Measurements from ENCODE around the gene RUFY3.
"Not testable (repeated sequence)": the region's sequence is repeated elsewhere in the genome, so short reads cannot be mapped to it uniquely, and the experiment has no call there.

Gene RUFY3

DNA sequence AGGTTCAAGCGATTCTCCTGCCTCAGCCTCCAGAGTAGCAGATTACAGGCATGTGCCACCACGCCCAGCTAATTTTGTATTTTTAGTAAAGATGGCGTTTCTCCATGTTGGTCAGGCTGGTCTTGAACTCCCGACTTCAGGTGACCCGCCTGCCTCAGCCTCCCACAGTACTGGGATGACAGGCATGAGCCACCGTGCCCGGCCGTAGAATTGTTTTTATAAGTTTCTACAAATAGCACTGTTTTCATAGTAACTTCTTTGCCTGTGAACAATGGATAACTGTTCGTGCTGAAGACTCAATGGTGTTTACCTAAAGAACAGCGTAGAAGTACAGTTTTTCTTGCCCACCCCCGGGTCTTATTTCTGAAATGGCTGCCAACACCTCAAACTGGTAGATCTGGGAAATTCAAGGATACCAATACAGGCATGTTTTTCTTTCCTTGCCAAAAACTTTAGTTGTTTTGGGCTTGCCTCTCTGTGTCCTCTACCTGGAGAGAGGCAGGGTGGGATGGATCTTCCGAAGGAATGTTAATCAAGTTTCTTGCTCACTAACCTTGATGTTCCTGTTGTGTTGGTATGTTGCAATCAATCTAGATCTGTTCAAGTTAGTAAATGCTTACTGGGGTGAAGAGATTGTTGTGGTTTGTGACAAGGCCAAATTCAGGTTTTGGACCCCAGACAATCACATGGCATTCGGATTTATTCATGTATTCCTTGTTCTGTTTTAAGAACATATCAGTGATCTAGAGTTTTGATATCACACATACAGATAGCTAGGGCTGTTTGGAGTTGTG is 2.8 kb upstream of the RUFY3 start:
- Mint-ChIP-seq H3K4me3 (no peak overlapping the region), H3K36me3 (ENCODE audit: low read depth) (no peaks in the 10 kb centered on the region), H3K27me3 (ENCODE audit: low read depth, poor library complexity) (peaks cover 5% of the 10 kb centered on the region), H3K4me1 (peaks cover 34% of the 10 kb centered on the region), H3K27ac (no peak overlapping the region), H3K9me3 (no peaks in the 10 kb centered on the region)
- no peak for DNase-seq
- TF ChIP-seq, protein P1, sequence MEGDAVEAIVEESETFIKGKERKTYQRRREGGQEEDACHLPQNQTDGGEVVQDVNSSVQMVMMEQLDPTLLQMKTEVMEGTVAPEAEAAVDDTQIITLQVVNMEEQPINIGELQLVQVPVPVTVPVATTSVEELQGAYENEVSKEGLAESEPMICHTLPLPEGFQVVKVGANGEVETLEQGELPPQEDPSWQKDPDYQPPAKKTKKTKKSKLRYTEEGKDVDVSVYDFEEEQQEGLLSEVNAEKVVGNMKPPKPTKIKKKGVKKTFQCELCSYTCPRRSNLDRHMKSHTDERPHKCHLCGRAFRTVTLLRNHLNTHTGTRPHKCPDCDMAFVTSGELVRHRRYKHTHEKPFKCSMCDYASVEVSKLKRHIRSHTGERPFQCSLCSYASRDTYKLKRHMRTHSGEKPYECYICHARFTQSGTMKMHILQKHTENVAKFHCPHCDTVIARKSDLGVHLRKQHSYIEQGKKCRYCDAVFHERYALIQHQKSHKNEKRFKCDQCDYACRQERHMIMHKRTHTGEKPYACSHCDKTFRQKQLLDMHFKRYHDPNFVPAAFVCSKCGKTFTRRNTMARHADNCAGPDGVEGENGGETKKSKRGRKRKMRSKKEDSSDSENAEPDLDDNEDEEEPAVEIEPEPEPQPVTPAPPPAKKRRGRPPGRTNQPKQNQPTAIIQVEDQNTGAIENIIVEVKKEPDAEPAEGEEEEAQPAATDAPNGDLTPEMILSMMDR (IDR thresholded peaks at IDR 0.05): no peak

DNA sequence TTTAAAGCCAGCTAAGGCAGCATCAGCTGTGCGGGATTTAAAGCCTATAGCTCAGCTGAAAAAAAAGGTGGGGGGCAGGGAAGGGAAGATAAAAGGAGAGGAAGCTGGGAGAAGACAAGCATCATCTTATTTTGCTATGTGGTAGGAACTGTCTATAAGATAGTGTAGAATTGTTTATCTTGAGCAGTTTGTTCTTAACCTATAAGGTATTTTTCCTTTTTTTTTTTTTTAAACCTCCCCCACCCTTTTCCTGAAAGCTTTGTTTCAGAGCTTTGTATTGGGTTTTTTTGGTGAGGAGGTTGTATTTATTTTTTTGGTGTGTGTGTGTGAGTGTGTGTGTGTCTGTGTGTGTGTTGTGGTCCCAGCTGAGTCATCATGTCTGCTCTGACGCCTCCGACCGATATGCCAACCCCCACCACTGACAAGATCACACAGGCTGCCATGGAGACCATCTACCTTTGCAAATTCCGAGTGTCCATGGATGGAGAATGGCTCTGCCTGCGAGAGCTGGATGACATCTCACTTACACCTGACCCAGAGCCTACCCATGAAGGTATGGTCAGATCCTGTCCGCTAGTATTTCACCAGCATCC is 531 bp downstream of the RUFY3 start:
- Mint-ChIP-seq H3K9me3 (no peaks in the 10 kb centered on the region), H3K27ac (peak overlapping the region; percentile 90), H3K36me3 (ENCODE audit: low read depth) (peaks cover 7% of the 10 kb centered on the region), H3K4me3 (peak overlapping the region; percentile 81), H3K27me3 (ENCODE audit: low read depth, poor library complexity) (peaks cover 3% of the 10 kb centered on the region), H3K4me1 (peaks cover 22% of the 10 kb centered on the region)
- DNase-seq: no peak
- TF ChIP-seq, protein P1 (IDR thresholded peaks at IDR 0.05): no peak

DNA sequence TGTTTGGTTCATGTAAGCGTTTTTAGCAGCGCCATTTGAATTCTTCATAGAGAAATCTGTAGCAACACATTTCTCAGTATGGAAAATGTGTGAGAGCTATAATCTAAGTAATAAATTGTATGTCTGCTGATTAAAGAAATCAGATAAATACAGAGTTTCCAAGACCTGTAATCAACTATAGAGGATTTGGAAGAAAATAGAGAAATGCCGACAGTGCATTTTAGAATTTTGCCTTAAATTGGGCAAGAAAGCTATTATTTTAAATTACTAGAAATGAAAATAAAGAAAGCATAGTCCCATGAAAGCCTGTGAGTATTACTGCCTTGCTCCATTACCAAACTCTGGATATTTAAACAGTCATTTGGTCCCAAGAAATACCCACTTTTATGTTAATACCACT is 2.7 kb downstream of the RUFY3 start:
- no peak overlapping the region for H3K4me3 Mint-ChIP-seq
- H3K36me3 Mint-ChIP-seq (ENCODE audit: low read depth): peaks cover 7% of the 10 kb centered on the region
- TF ChIP-seq, protein P1 (IDR thresholded peaks at IDR 0.05): no peak
- H3K9me3 Mint-ChIP-seq: no peaks in the 10 kb centered on the region
- no peaks in the 10 kb centered on the region for H3K27me3 Mint-ChIP-seq (ENCODE audit: low read depth, poor library complexity)
- no peak for DNase-seq
- H3K27ac Mint-ChIP-seq: no peak overlapping the region
- H3K4me1 Mint-ChIP-seq: peaks cover 22% of the 10 kb centered on the region

DNA sequence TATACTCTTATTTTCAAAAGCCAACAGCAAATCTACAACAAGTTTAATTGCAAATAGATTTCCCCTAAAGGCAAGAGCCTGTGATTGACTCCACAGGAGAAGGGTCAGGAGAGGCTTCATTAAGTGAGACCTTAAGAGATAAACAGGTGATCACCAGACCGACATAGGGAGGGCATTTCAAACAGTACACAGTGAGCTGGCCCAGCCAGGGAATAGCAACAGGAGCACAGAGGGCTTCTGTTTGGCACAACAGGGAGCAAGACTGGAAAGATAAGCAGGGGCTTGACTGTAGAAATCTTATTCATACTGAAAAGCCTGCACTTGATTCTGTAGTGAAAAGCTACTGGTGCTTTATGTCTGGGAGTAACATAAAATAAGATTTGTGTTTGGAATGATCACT is 3.9 kb downstream of the RUFY3 start:
- Mint-ChIP-seq H3K9me3 (no peaks in the 10 kb centered on the region), H3K4me1 (peaks cover 22% of the 10 kb centered on the region), H3K4me3 (no peak overlapping the region), H3K36me3 (ENCODE audit: low read depth) (peaks cover 7% of the 10 kb centered on the region), H3K27ac (no peak overlapping the region), H3K27me3 (ENCODE audit: low read depth, poor library complexity) (no peaks in the 10 kb centered on the region)
- TF ChIP-seq, protein P1 (IDR thresholded peaks at IDR 0.05): no peak
- no peak for DNase-seq

DNA sequence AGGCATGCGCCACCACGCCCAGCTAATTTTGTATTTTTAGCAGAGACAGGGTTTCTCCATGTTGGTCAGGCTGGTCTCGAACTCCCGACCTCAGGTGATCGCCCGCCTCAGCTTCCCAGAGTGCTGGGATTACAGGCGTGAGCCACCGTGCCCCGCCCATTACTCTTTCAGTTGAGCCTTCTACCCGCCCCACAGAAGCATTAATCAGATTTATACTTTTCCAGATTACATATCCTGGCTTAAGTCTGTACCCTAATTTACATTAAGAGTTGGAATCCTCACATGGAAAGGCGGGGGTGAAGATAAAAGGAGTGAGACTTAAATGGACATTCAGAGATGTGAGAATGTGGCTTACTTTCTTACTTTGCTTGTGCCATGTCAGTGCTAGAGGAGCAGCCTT is 4.8 kb downstream of the RUFY3 start:
- not testable (repeated sequence) for H3K4me3 Mint-ChIP-seq; H3K36me3 Mint-ChIP-seq (ENCODE audit: low read depth); H3K9me3 Mint-ChIP-seq; DNase-seq; H3K27me3 Mint-ChIP-seq (ENCODE audit: low read depth, poor library complexity)
- peaks cover 19% of the 10 kb centered on the region for H3K4me1 Mint-ChIP-seq
- peak overlapping the region; percentile 29 for H3K27ac Mint-ChIP-seq

DNA sequence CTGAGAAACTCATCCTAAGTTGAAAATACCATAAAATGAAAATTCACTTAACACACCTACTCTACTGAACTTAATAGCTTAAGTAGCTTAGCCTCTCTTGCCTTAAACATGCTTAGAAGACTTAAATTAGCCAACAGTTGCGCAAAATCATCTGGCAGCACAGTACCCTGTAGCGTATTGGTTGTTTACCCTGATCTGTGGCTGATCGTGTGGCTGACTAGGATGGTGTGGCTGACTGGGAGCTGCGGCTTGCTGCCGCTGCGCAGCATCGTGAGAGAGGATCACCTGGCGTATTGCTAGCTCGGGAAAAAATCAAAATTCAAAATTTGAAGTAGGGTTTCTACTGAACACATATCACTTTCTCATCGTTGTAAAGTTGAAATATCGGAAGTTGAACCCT is 6.3 kb downstream of the RUFY3 start:
- H3K36me3 Mint-ChIP-seq (ENCODE audit: low read depth): peaks cover 7% of the 10 kb centered on the region
- no peaks in the 10 kb centered on the region for H3K27me3 Mint-ChIP-seq (ENCODE audit: low read depth, poor library complexity)
- H3K27ac Mint-ChIP-seq: peak overlapping the region; percentile 60
- no peak overlapping the region for H3K4me3 Mint-ChIP-seq
- H3K4me1 Mint-ChIP-seq: peaks cover 4% of the 10 kb centered on the region
- H3K9me3 Mint-ChIP-seq: no peaks in the 10 kb centered on the region
- DNase-seq: no peak
- TF ChIP-seq, protein P1 (IDR thresholded peaks at IDR 0.05): no peak

DNA sequence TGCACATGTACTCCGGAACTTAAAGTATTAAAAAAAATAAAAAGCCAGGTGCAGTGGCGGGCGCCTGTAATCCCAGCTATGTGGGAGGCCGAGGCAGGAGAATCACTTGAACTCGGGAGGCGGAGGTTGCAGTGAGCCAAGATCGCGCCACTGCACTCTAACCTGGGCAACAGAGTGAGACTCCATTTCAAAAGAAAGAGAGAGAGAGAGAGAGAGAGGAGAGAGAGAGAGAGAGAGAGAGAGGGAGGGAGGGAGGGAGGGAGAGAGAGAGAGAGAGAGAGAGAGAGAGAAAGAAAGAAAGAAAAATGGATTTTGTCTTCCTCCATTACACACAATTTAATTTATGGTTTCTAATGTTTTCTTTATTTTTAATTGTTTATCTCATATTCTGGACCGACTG is 11.1 kb downstream of the RUFY3 start:
- H3K9me3 Mint-ChIP-seq; H3K36me3 Mint-ChIP-seq (ENCODE audit: low read depth); H3K27me3 Mint-ChIP-seq (ENCODE audit: low read depth, poor library complexity); H3K4me3 Mint-ChIP-seq; DNase-seq; H3K27ac Mint-ChIP-seq: not testable (repeated sequence)
- H3K4me1 Mint-ChIP-seq: peaks cover 14% of the 10 kb centered on the region

Data from nephron progenitor cell (in vitro differentiated cells).